Measurements from ENCODE around the gene HOXA3.

Gene HOXA3

GRCh38 chr7:27189295-27189996 is 37.1 kb upstream of the HOXA3 start:
- DNase-seq, result no peak

- peak in 1 of 4 experiments; percentile 18 for DNase-seq
Observed at GRCh38 chr7:27188386-27189294, 36.3 kb upstream of the HOXA3 start.

DNA sequence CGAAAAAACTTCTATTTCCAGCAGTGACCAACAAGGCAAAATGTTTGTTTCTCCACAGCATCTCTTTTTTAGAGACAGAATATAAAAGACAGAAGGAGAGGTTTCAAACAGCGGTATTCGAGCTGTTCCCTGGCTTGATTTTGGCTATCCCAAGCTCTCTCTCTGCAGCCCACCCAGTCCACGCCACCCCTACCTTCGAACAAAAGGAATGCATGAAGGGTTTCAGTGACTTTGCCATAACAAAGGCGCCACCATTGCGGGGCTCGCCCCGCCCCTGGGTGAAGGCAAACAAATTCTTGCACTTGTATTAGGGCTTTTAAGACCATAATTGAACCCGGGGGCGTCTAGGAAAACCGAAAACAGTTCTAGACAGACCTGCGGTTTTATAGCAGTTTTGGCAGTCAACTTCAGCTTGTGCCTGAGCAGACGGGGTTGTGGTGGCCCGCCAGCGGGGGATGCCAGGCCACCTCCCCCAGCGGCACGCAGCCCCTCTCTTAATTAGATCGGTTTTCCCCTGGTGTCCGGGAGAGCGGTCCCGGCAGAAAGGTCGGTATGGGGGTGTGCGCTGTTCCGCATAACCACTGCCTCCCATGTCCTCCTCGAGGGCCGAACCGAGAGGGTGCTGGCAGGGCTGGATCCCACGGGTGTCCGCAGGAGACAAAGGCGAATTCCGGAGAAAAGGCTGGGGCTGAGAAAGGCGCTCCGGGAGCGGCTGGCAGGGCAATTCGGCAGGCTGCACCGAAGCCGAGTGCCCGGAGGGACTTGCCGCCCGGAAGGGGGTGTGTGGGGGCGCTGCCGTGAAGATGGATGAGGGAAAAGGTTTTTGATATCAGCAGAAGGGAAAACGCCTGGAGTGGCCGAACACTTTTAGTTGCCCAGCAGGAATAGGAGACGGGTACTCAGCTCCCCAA is 35.3 kb upstream of the HOXA3 start:
- no peak for DNase-seq

GRCh38 chr7:27186668-27187474 is 34.5 kb upstream of the HOXA3 start:
- no peak for DNase-seq

- no peak for DNase-seq
Observed at GRCh38 chr7:27185854-27186667, 33.7 kb upstream of the HOXA3 start.

GRCh38 chr7:27185013-27185853 is 32.9 kb upstream of the HOXA3 start, which contains the start of gene HOXA11:
HOXA11 (minus strand) TSS chr7:27185232; CDS start chr7:27185144, 88 bp downstream.
- no peak for DNase-seq

GRCh38 chr7:27184337-27185012 is 32.1 kb upstream of the HOXA3 start:
- DNase-seq, result no peak

- DNase-seq, result no peak
Observed at GRCh38 chr7:27183682-27184336, 31.4 kb upstream of the HOXA3 start.

DNA sequence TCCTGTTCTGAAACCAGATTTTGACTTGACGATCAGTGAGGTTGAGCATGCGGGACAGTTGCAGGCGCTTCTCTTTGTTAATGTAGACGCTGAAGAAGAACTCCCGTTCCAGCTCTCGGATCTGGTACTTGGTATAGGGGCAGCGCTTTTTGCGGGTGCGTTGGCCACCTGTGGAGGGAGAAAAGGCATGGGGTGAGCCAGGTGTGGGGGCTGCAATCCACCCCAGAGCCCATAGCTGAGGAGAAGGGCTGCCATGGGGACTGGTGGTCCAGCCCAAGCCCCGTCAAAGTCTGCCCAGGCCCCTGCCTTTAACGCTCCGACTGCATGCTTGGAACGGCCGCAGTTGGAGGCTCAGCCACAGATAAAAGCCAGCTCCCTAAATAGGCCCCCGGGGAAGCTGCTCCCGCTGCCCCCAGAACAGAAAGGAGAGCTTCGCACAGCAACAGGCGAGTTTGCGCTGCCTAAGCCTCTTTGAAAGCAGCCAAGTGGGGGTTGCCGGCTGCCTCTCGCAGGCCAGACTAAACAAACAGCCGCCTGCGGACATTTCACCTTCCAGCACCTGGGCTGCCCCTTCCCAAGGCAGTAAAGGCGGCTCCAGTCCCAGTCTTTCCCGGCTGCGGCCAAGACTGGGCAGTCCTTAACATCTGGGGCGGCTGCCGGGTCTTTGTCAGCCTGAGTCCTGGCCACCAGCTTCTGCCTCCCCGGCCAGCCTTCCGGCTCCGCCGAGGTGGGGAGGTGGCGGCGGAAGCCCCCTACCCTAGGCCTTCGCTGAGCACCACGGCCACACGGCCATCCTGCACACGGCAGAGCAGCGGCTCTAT is 30.7 kb upstream of the HOXA3 start:
- DNase-seq, result no peak

DNA sequence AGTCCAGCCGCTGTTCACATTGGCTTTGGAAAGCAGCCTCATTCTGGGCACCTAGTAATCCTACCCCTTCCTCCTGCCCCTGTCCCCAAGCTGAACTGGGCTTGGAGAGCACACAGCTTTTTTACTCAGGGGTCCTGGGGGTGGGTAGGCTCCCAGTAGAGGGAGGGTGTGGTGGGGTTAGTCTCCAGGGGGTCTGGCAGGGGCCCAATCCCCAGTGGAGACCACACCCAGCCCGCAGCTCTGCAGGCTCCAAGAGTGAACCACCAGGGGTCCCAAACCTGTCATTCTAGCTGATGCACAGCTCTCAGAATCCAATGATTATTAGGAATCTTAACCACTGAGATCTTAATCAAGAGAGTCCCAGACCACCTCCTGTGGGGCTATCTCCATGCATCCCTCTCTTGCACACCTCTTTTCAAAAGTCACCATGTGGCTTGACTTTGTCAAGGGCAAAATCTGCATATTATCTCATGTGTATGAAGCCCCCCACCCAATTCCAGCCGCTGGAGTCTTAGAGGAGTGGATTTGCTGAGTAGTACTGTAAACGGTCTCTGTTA is 30.0 kb upstream of the HOXA3 start:
- DNase-seq, result no peak

DNA sequence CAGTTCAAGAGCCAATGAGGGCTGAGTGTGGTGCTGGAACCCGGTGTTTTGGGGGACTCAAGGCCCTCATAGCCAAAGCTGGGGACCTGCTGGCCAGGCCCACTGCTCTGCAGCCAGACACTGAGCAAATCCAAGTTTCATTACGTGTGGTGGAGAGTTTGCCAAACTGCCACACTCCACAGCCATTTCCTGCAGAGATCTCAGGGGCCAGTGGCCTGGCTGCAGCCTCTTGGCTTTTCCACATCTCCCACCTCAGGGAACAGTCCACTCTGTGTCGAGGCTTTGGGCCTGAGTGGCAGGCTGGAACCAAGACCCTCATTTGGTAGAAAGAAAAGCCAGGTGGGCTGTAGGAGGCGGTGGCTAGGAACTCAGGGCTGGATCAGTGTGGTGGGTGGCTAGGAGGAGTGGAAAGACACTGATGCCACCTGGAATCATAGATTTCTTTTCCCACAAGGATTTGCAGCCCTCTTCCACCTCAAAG is 29.5 kb upstream of the HOXA3 start:
- no peak for DNase-seq

DNA sequence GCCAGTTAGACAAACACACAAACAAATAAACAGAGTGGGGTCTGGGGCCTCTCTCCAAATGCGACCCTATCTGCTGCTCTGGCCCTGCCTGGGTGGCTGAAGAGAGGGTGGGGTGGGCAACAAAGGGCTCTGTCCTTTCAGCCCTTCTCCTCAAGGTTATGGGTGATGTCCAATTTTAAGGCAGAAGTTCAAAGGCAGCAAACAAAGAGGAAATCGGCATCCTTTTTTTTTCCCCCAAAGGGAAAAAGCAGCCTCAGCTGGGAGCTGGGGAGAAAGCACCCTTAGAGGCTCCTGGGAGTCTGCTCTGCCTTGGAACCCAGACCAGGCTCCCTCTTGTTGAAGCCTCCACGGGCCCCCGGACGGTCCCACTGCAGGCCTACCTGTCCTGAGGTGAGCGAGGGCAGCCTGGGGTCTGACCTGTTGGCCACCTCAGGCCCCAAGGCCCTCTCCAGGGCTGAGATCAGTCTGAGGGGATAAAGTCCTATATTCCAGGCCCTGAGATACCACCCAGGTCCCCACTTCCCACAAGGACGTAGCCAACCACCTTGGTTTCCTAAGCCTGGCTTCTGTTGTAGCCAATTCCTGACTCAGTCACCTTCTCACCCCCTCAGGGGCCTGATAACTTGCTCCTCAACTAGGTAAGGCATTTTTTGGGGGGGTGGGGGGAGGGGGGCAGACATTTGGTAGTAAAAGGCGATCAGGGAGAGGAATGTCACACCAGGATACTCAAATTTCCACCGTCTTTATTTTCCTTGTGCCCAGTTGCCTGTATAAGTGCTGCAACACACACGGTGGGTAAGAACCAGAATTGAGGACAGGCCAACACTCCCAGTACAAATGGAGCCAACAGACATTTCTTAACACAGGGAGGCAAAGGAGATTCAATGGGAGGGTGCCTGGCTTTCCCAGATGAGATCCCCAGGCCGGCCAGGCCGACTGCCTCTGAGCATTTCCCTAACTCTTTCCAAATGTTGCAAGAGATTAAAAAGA is 28.3 kb upstream of the HOXA3 start:
- no peak for DNase-seq

- DNase-seq, result peak in 3 of 4 experiments; percentile 16 to 40 (median 32)
Observed at GRCh38 chr7:27179503-27180430, 27.4 kb upstream of the HOXA3 start.

DNA sequence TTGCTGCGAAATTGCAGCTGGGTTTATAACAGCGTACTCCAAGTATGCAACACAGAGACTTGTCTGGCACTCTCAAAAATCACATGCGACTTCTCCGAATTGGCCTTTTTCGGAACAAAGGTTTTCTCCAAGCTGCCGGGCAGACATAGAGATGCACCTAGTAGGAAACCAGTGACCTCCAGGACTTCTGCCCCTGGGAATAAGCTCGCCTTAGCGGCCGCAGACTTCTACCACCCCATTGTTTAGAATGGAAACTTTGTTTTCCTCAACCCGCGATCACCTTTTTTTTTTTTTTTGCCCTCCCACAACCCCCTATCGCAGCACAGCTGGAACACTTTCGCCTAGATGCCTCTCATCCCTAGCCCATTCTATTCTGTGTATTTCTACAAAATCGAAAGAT is 26.6 kb upstream of the HOXA3 start:
- no peak for DNase-seq

DNA sequence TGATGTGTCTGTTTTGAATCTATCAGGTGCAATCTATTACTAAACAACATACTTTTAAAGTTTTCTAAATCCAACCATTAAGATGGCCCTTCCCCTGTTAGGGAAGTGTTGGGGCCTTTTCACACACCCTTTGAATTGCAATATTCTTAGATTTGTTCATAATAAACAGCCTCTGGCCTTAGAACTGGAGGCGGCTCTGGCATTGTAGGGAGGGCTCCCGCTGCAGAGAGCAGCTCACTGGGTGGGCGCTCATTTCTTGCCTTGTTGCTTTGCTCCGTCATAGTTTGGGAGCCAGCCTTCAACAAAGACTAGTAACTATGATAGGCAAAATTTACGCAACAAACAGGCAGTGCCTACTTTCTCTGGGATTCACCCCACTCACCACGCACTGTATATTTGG is 26.0 kb upstream of the HOXA3 start:
- no peak for DNase-seq

All from activated naive CD4-positive, alpha-beta T cell (primary cell).